ENCODE results near the gene SNX17. TPM values are rescaled to one million over a fixed set of nuclear protein-coding genes. Genes with fewer than 3 reads are reported as not detected.

SNX17 gene
- total RNA-seq, 1 donor from 2014 or later = 117 TPM

- Mint-ChIP-seq H3K27ac (peak overlapping the region; percentile 92), H3K27me3 (ENCODE audit: low read depth) (no peaks in the 10 kb centered on the region), H3K4me3 (ENCODE audit: low read depth) (peak overlapping the region; percentile 86), H3K36me3 (ENCODE audit: low read depth) (peaks cover 83% of the 10 kb centered on the region), H3K4me1 (ENCODE audit: low read depth) (peaks cover 18% of the 10 kb centered on the region), H3K9me3 (no peaks in the 10 kb centered on the region)
- no peak for DNase-seq (ENCODE audit: low spot score)
- intact Hi-C loops (cut with micrococcal nuclease) = no loop called here
Measured at GRCh38 chr2:27381577-27382181, 11.3 kb downstream of the SNX17 start.

DNA sequence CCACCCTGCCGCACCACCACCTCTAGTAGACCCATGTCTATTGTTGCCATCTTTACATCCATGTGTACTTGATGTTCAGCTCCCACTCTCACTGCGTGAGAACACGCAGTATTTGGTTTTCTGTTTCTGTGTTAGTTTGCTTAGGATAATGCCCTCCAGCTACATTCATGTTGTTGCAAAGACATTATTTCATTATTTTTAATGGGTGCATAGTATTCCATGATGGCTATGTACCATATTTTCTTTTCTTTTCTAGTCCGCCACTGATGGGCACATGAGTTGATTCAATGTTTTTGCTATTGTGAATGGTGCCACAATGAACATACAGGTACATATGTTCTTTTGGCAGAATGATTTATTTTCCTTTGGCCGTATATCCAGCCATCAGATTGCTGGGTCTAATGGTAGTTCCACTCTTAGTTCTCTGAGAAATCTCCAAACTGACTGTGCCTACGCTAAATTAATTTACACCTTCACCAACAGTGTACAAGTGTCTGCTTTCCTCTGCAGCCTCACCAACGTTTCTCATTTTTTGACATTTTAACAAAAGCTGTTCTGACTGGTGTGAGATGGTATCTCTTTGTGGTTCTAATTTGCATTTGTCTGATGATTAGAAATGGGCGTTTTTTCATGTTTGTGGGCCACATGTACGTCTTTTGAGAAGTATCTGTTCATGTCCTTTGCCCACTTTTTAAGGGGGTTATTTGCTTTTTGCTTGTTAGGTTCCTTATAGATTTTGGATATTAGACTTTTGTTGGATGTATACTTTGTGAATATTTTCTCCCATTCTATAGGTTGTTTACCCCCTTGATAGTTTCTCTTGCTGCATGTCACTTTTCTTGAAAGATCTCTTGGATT lies 20.6 kb downstream of the SNX17 start:
- no peaks in the 10 kb centered on the region for H3K9me3 Mint-ChIP-seq
- intact Hi-C loops (cut with micrococcal nuclease) = no loop called here
- no peak for DNase-seq (ENCODE audit: low spot score)
- H3K27ac Mint-ChIP-seq = peak overlapping the region; percentile 77
- peak overlapping the region; percentile 23 for H3K4me3 Mint-ChIP-seq (ENCODE audit: low read depth)
- peaks cover 41% of the 10 kb centered on the region for H3K36me3 Mint-ChIP-seq (ENCODE audit: low read depth)
- H3K4me1 Mint-ChIP-seq (ENCODE audit: low read depth) = peaks cover 23% of the 10 kb centered on the region
- H3K27me3 Mint-ChIP-seq (ENCODE audit: low read depth) = no peaks in the 10 kb centered on the region

- Mint-ChIP-seq H3K27ac (no peak overlapping the region), H3K4me1 (ENCODE audit: low read depth) (peaks cover 27% of the 10 kb centered on the region), H3K4me3 (ENCODE audit: low read depth) (no peak overlapping the region), H3K36me3 (ENCODE audit: low read depth) (peaks cover 43% of the 10 kb centered on the region), H3K27me3 (ENCODE audit: low read depth) (no peaks in the 10 kb centered on the region), H3K9me3 (no peaks in the 10 kb centered on the region)
- intact Hi-C loops (cut with micrococcal nuclease) = no loop called here
- no peak for DNase-seq (ENCODE audit: low spot score)
Measured at GRCh38 chr2:27393225-27393624, 22.8 kb downstream of the SNX17 start.

DNA sequence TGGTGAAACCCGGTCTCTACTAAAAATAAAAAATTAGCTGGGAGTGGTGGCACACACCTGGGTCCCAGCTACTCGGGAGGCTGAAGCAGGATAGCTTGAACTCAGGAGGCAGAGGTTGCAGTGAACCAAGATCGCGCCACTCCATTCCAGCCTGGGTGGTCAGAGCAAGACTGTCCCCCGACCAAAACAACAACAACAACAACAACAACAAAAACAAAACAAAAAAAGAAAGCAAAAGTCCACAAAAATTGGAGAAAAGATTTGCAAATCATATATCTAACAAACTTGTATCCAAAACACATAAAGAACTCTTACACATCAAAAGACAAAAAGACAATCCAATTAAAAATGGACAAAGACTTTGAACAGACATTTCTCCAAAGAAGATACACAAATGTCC lies 28.5 kb downstream of the SNX17 start:
- H3K4me1 Mint-ChIP-seq (ENCODE audit: low read depth) = peaks cover 23% of the 10 kb centered on the region

GRCh38 chr2:27400348-27401135 lies 30.1 kb downstream of the SNX17 start:
- Mint-ChIP-seq H3K4me1 (ENCODE audit: low read depth) (peaks cover 22% of the 10 kb centered on the region), H3K27me3 (ENCODE audit: low read depth) (no peaks in the 10 kb centered on the region), H3K4me3 (ENCODE audit: low read depth) (no peak overlapping the region), H3K27ac (peak overlapping the region; percentile 29), H3K9me3 (no peaks in the 10 kb centered on the region), H3K36me3 (ENCODE audit: low read depth) (peaks cover 50% of the 10 kb centered on the region)
- DNase-seq (ENCODE audit: low spot score) = no peak
- intact Hi-C loops (cut with micrococcal nuclease) = no loop called here

More for the DNA sequence above, 28.5 kb downstream of the SNX17 start:
- peak overlapping the region; percentile 20 for H3K27ac Mint-ChIP-seq
- H3K36me3 Mint-ChIP-seq (ENCODE audit: low read depth) = peaks cover 44% of the 10 kb centered on the region
- no peaks in the 10 kb centered on the region for H3K9me3 Mint-ChIP-seq
- no peak for DNase-seq (ENCODE audit: low spot score)
- intact Hi-C loops (cut with micrococcal nuclease) = no loop called here
- no peak overlapping the region for H3K4me3 Mint-ChIP-seq (ENCODE audit: low read depth)
- H3K27me3 Mint-ChIP-seq (ENCODE audit: low read depth) = no peaks in the 10 kb centered on the region

DNA sequence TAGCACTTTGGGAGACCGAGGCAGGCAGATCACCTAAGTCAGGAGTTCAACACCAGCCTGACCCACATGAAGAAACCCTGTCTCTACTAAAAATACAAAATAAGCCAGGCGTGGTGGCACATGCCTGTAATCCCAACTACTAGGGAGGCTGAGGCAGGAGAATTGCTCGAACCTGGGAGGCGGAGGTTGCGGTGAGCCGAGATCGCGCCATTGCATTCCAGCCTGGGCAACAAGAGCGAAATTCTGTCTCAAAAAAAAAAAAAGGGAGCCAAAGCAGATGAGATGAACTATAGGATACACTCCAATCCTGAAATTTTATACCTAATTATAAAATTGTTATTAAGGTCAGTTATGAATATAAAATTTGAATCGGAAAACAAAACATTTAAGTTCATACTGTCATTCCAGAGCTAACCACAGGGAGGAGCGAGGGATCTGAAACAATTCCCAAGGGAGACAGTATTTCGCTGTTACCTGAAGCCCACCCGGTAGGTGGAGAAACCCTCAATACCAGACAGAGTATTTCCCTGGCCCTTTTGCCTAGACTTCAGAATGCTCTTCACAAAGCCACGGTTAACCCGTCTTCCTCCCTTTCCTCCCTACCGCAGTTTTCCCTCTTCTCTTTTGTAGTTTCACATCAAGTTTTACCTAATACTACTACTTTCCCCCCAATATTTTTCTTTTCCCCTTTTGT lies 37.5 kb downstream of the SNX17 start:
- no peak for DNase-seq (ENCODE audit: low spot score)
- Mint-ChIP-seq H3K4me1 (ENCODE audit: low read depth) (peaks cover 25% of the 10 kb centered on the region), H3K27me3 (ENCODE audit: low read depth) (peaks cover 2% of the 10 kb centered on the region), H3K27ac (peak overlapping the region; percentile 74), H3K9me3 (no peaks in the 10 kb centered on the region), H3K36me3 (ENCODE audit: low read depth) (peaks cover 38% of the 10 kb centered on the region), H3K4me3 (ENCODE audit: low read depth) (peak overlapping the region; percentile 89)
- intact Hi-C loops (cut with micrococcal nuclease) = loop anchor here (2.0 kb wide), 1 partner anchor 37 kb away; the partner anchor contains the start of genes EIF2B4 and SNX17

- Mint-ChIP-seq H3K4me3 (ENCODE audit: low read depth) (peak overlapping the region; percentile 89), H3K9me3 (no peaks in the 10 kb centered on the region), H3K27ac (peak overlapping the region; percentile 74), H3K27me3 (ENCODE audit: low read depth) (peaks cover 3% of the 10 kb centered on the region), H3K4me1 (ENCODE audit: low read depth) (peaks cover 20% of the 10 kb centered on the region), H3K36me3 (ENCODE audit: low read depth) (peaks cover 33% of the 10 kb centered on the region)
- intact Hi-C loops (cut with micrococcal nuclease) = loop anchor here (1.0 to 2.0 kb wide), 3 partner anchors 20 to 52 kb away; partner anchors contain the start of genes EIF2B4, GTF3C2, NRBP1 and SNX17
- peak; percentile 20 for DNase-seq (ENCODE audit: low spot score)
Measured at GRCh38 chr2:27408601-27409320, 38.3 kb downstream of the SNX17 start.

GRCh38 chr2:27409321-27410073 lies 39.1 kb downstream of the SNX17 start, which contains the start of gene PPM1G:
Gene PPM1G, minus strand, starts transcription at chr2:27409591. Its CDS starts 169 bp downstream, at chr2:27409422.
- H3K27me3 Mint-ChIP-seq (ENCODE audit: low read depth) = peaks cover 3% of the 10 kb centered on the region
- peaks cover 20% of the 10 kb centered on the region for H3K4me1 Mint-ChIP-seq (ENCODE audit: low read depth)
- H3K4me3 Mint-ChIP-seq (ENCODE audit: low read depth) = peak within 1 kb of the TSS; percentile 89
- peaks cover 27% of the 10 kb centered on the region for H3K36me3 Mint-ChIP-seq (ENCODE audit: low read depth)
- DNase-seq (ENCODE audit: low spot score) = peak; percentile 96
- intact Hi-C loops (cut with micrococcal nuclease) = loop anchor here (1.0 to 2.0 kb wide), 3 partner anchors 19 to 53 kb away; partner anchors contain the start of genes EIF2B4, GTF3C2, NRBP1 and SNX17
- peak within 1 kb of the TSS; percentile 88 for H3K27ac Mint-ChIP-seq
- H3K9me3 Mint-ChIP-seq = no peaks in the 10 kb centered on the region

- DNase-seq (ENCODE audit: low spot score) = no peak
- Mint-ChIP-seq H3K36me3 (ENCODE audit: low read depth) (peaks cover 6% of the 10 kb centered on the region), H3K27me3 (ENCODE audit: low read depth) (peaks cover 5% of the 10 kb centered on the region), H3K4me3 (ENCODE audit: low read depth) (no peak overlapping the region), H3K4me1 (ENCODE audit: low read depth) (peaks cover 13% of the 10 kb centered on the region), H3K9me3 (no peaks in the 10 kb centered on the region), H3K27ac (no peak overlapping the region)
- intact Hi-C loops (cut with micrococcal nuclease) = no loop called here
Measured at GRCh38 chr2:27412419-27413152, 42.2 kb downstream of the SNX17 start.

GRCh38 chr2:27416151-27416550 lies 45.7 kb downstream of the SNX17 start:
- Mint-ChIP-seq H3K27me3 (ENCODE audit: low read depth) (peaks cover 6% of the 10 kb centered on the region), H3K27ac (no peak overlapping the region)

DNA sequence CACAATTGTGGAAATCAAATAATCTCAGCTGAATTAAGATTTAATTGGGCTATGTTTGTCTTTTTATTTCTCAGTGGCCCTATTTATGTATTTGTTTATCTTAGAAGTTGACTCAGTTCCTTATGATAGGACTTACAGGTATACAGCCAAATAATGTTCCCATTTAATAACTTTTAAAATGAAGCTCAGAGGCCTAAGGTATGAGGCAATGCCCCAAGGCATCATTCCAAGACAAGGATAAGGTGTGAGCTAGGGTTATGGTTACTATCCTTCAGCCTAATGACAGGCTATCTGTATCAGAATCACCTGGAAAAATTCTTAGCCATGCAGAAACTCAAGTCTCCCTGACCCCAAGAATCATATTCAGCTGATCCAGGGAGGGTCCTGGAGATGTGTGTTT lies 50.6 kb downstream of the SNX17 start:
- no peaks in the 10 kb centered on the region for H3K9me3 Mint-ChIP-seq
- H3K4me1 Mint-ChIP-seq (ENCODE audit: low read depth) = no peaks in the 10 kb centered on the region
- no peaks in the 10 kb centered on the region for H3K36me3 Mint-ChIP-seq (ENCODE audit: low read depth)
- intact Hi-C loops (cut with micrococcal nuclease) = no loop called here
- no peak for DNase-seq (ENCODE audit: low spot score)
- no peak overlapping the region for H3K27ac Mint-ChIP-seq
- H3K4me3 Mint-ChIP-seq (ENCODE audit: low read depth) = no peak overlapping the region
- peaks cover 5% of the 10 kb centered on the region for H3K27me3 Mint-ChIP-seq (ENCODE audit: low read depth)

More at GRCh38 chr2:27416151-27416550, 45.7 kb downstream of the SNX17 start:
- no peak for DNase-seq (ENCODE audit: low spot score)
- H3K4me1 Mint-ChIP-seq (ENCODE audit: low read depth) = no peaks in the 10 kb centered on the region
- no peaks in the 10 kb centered on the region for H3K36me3 Mint-ChIP-seq (ENCODE audit: low read depth)
- intact Hi-C loops (cut with micrococcal nuclease) = no loop called here
- no peak overlapping the region for H3K4me3 Mint-ChIP-seq (ENCODE audit: low read depth)
- H3K9me3 Mint-ChIP-seq = no peaks in the 10 kb centered on the region
